HEK293 (cell line): ENCODE results near the gene LAG3.

Source experiments
- CTCF ChIA-PET: fragments of 350-600 bp; formaldehyde crosslinking; extraction: SDS; loops from one replicate; lab custom pipeline; 2021; ENCODE audit warnings: antibody characterized with exemption; lab: Yijun Ruan, JAX
- POLR2A ChIA-PET: fragments of 300-600 bp; formaldehyde crosslinking; extraction: SDS; loops from one replicate; lab custom pipeline; 2020; ENCODE audit warnings: antibody characterized with exemption, inconsistent platforms; lab: Yijun Ruan, JAX
- H3K27ac ChIP-seq: fragments of 200-500 bp; sonication (Bioruptor generic); 2 replicates; pipeline ENCODE4 v1.5.1; 2014; ENCODE audit warnings: low read depth, low read length, control low read depth, inconsistent platforms; ENCODE audit errors: extremely low read depth
- H3K36me3 ChIP-seq, 2 experiments: fragments of 200-500 bp in 1 of 2; sonication (Bioruptor generic) in 1 of 2; 1 replicate in 1 of 2; 2 replicates in 1 of 2; pipeline ENCODE4 v1.5.1; 2014 to 2017; ENCODE audit warnings: inconsistent platforms in 2 of 2, low read length in 2 of 2; ENCODE audit not compliant: control insufficient read depth in 2 of 2, insufficient read depth in 1 of 2
- H3K4me1 ChIP-seq: fragments of 200-500 bp; sonication (Bioruptor generic); 2 replicates; pipeline ENCODE4 v1.5.1; 2014; ENCODE audit warnings: mild to moderate bottlenecking, low read length, inconsistent platforms; ENCODE audit not compliant: control insufficient read depth, insufficient read depth
- H3K4me3 ChIP-seq: 2 replicates; pipeline ENCODE4 v1.5.1; 2011; ENCODE audit warnings: low read depth, mild to moderate bottlenecking, control low read depth, low read length, moderate library complexity
- H3K9me3 ChIP-seq: fragments of 200-500 bp; sonication (Bioruptor generic); 2 replicates; pipeline ENCODE4 v1.5.1; 2014; ENCODE audit warnings: low read depth, low read length, inconsistent platforms; ENCODE audit not compliant: control insufficient read depth, insufficient read depth
- GFI1B ChIP-seq: fragments of 450-650 bp; formaldehyde crosslinking; IDR thresholded peaks from 2 replicates; pipeline ENCODE4 v1.5.1; 2016; ENCODE audit warnings: missing biosample characterization, missing genetic modification characterization
- GLI4 ChIP-seq: fragments of 450-650 bp; formaldehyde crosslinking; IDR thresholded peaks from 2 replicates; pipeline ENCODE4 v1.5.1; 2016; ENCODE audit warnings: missing biosample characterization, missing genetic modification characterization
- KLF9 ChIP-seq: fragments of 450-650 bp; formaldehyde crosslinking; IDR thresholded peaks from 2 replicates; pipeline ENCODE4 v1.5.1; 2016; ENCODE audit warnings: missing biosample characterization, missing genetic modification characterization, low read depth
- MEIS1 ChIP-seq: sonication (generic); formaldehyde crosslinking; IDR thresholded peaks from 2 replicates; pipeline ENCODE4 v1.8.1; 2022; ENCODE audit warnings: missing genetic modification reagents, mild to moderate bottlenecking, borderline replicate concordance
- SCRT1 ChIP-seq: fragments of 450-650 bp; formaldehyde crosslinking; IDR thresholded peaks from 2 replicates; pipeline ENCODE4 v1.5.1; 2016; ENCODE audit warnings: missing biosample characterization, missing genetic modification characterization, borderline replicate concordance
- YY1 ChIP-seq: fragments of 450-650 bp; formaldehyde crosslinking; IDR thresholded peaks from 2 replicates; pipeline ENCODE4 v1.5.1; 2018; ENCODE audit warnings: missing biosample characterization, missing genetic modification characterization
- ZBTB10 ChIP-seq: fragments of 450-650 bp; formaldehyde crosslinking; IDR thresholded peaks from 2 replicates; pipeline ENCODE4 v1.5.1; 2016; ENCODE audit warnings: missing biosample characterization, missing genetic modification characterization
- ZBTB49 ChIP-seq: fragments of 450-650 bp; formaldehyde crosslinking; IDR thresholded peaks from 2 replicates; pipeline ENCODE4 v1.5.1; 2016; ENCODE audit warnings: missing biosample characterization, missing genetic modification characterization, low read depth
- ZFP37 ChIP-seq: fragments of 450-650 bp; formaldehyde crosslinking; IDR thresholded peaks from 2 replicates; pipeline ENCODE4 v1.5.1; 2016; ENCODE audit warnings: missing biosample characterization, missing genetic modification characterization
- ZNF2 ChIP-seq: fragments of 450-650 bp; formaldehyde crosslinking; IDR thresholded peaks from 2 replicates; pipeline ENCODE4 v1.5.1; 2016; ENCODE audit warnings: missing biosample characterization, missing genetic modification characterization
- ZNF24 ChIP-seq: fragments of 450-650 bp; formaldehyde crosslinking; IDR thresholded peaks from 2 replicates; pipeline ENCODE4 v1.5.1; 2016; ENCODE audit warnings: missing biosample characterization, missing genetic modification characterization
- ZNF26 ChIP-seq: fragments of 450-650 bp; formaldehyde crosslinking; IDR thresholded peaks from 2 replicates; pipeline ENCODE4 v1.5.1; 2016; ENCODE audit warnings: missing biosample characterization, missing genetic modification characterization
- ZNF266 ChIP-seq: fragments of 450-650 bp; formaldehyde crosslinking; IDR thresholded peaks from 2 replicates; pipeline ENCODE4 v1.5.1; 2016; ENCODE audit warnings: missing biosample characterization, missing genetic modification characterization, low read depth
- ZNF350 ChIP-seq: fragments of 450-650 bp; formaldehyde crosslinking; IDR thresholded peaks from 2 replicates; pipeline ENCODE4 v1.5.0; 2017; ENCODE audit warnings: missing biosample characterization, mild to moderate bottlenecking, missing genetic modification characterization
- ZNF37A ChIP-seq: fragments of 450-650 bp; IDR thresholded peaks from 2 replicates; pipeline ENCODE4 v1.5.1; 2018; ENCODE audit warnings: missing biosample characterization, missing genetic modification characterization
- ZNF426 ChIP-seq: fragments of 450-650 bp; formaldehyde crosslinking; IDR thresholded peaks from 2 replicates; pipeline ENCODE4 v1.5.1; 2017; ENCODE audit warnings: missing biosample characterization, missing genetic modification characterization, mild to moderate bottlenecking, inconsistent platforms, moderate library complexity
- ZNF449 ChIP-seq: fragments of 450-650 bp; formaldehyde crosslinking; IDR thresholded peaks from 2 replicates; pipeline ENCODE4 v1.5.1; 2017; ENCODE audit warnings: missing biosample characterization, mild to moderate bottlenecking, missing genetic modification characterization, moderate library complexity
- ZNF514 ChIP-seq: fragments of 450-650 bp; formaldehyde crosslinking; IDR thresholded peaks from 2 replicates; pipeline ENCODE4 v1.5.1; 2016; ENCODE audit warnings: missing biosample characterization, missing genetic modification characterization
- ZNF571 ChIP-seq: fragments of 450-650 bp; formaldehyde crosslinking; IDR thresholded peaks from 2 replicates; pipeline ENCODE4 v1.5.0; 2017; ENCODE audit warnings: missing biosample characterization, missing genetic modification characterization
- ZNF768 ChIP-seq: fragments of 450-650 bp; formaldehyde crosslinking; IDR thresholded peaks from 2 replicates; pipeline ENCODE4 v1.5.1; 2018; ENCODE audit warnings: missing biosample characterization, mild to moderate bottlenecking, missing genetic modification characterization
- ZSCAN18 ChIP-seq: fragments of 450-650 bp; formaldehyde crosslinking; IDR thresholded peaks from 2 replicates; pipeline ENCODE4 v1.5.1; 2016; ENCODE audit warnings: missing biosample characterization, missing genetic modification characterization
- TF ChIP-seq, protein P1 (sequence below): fragments of 450-650 bp; IDR thresholded peaks from 2 replicates; pipeline ENCODE4 v1.5.1; 2018; ENCODE audit warnings: missing biosample characterization, missing genetic modification characterization
- TF ChIP-seq, protein P2 (sequence below): fragments of 450-650 bp; formaldehyde crosslinking; IDR thresholded peaks from 2 replicates; pipeline ENCODE4 v1.5.1; 2016; ENCODE audit warnings: missing biosample characterization, missing genetic modification characterization

The LAG3 gene

GRCh38 chr12:6767353-6768319 lies 4.7 kb upstream of the LAG3 start:
- peaks cover 11 to 26% of the 10 kb centered on the region in 2 experiments; a peak in 2 of 3 replicates for H3K36me3 ChIP-seq
- H3K27ac ChIP-seq: peak overlapping the region; percentile 92
- CTCF ChIA-PET: interaction anchor here (0.6 to 7.8 kb wide), 16 partner anchors 8 to 1166 kb away, joined by 3 to 140 read pairs (median 4); partner anchors contain the start of genes COPS7A, MLF2, P3H3 and USP5
- H3K4me3 ChIP-seq: peak overlapping the region; percentile 77
- H3K4me1 ChIP-seq: peaks cover 34% of the 10 kb centered on the region
- POLR2A ChIA-PET: interaction anchor here (0.6 to 3.9 kb wide), 15 partner anchors 10 to 154 kb away, joined by 3 to 79 read pairs (median 6); partner anchors contain the start of genes CDCA3, COPS7A, MLF2 and SPSB2
- H3K9me3 ChIP-seq: no peaks in the 10 kb centered on the region
- TF ChIP-seq ZNF350 (tag by site-specific recombination) (no peak), ZNF768 (tag by site-specific recombination) (no peak), YY1 (tag by site-specific recombination) (no peak; the same call in 1 of the 2 replicates), ZNF449 (tag by site-specific recombination) (no peak), ZNF24 (tag by site-specific recombination) (no peak; the same call in 1 of the 2 replicates), GFI1B (tag by site-specific recombination) (no peak), GLI4 (no peak), ZNF26 (tag by site-specific recombination) (no peak), ZNF514 (tag by site-specific recombination) (no peak), ZNF266 (tag by site-specific recombination) (no peak), ZBTB49 (tag by site-specific recombination) (no peak), ZSCAN18 (tag by site-specific recombination) (no peak), ZNF426 (no peak), SCRT1 (tag by site-specific recombination) (no peak), MEIS1 (CRISPR knock-in tag) (no peak), ZNF571 (tag by site-specific recombination) (no peak), ZBTB10 (tag by site-specific recombination) (no peak), KLF9 (tag by site-specific recombination) (no peak), ZNF2 (no peak), ZFP37 (tag by site-specific recombination) (peak; percentile 26; the same call in 1 of the 2 replicates), ZNF37A (tag by site-specific recombination) (no peak)
- TF ChIP-seq, protein P1, sequence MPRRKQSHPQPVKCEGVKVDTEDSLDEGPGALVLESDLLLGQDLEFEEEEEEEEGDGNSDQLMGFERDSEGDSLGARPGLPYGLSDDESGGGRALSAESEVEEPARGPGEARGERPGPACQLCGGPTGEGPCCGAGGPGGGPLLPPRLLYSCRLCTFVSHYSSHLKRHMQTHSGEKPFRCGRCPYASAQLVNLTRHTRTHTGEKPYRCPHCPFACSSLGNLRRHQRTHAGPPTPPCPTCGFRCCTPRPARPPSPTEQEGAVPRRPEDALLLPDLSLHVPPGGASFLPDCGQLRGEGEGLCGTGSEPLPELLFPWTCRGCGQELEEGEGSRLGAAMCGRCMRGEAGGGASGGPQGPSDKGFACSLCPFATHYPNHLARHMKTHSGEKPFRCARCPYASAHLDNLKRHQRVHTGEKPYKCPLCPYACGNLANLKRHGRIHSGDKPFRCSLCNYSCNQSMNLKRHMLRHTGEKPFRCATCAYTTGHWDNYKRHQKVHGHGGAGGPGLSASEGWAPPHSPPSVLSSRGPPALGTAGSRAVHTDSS: no peak
- TF ChIP-seq, protein P2, sequence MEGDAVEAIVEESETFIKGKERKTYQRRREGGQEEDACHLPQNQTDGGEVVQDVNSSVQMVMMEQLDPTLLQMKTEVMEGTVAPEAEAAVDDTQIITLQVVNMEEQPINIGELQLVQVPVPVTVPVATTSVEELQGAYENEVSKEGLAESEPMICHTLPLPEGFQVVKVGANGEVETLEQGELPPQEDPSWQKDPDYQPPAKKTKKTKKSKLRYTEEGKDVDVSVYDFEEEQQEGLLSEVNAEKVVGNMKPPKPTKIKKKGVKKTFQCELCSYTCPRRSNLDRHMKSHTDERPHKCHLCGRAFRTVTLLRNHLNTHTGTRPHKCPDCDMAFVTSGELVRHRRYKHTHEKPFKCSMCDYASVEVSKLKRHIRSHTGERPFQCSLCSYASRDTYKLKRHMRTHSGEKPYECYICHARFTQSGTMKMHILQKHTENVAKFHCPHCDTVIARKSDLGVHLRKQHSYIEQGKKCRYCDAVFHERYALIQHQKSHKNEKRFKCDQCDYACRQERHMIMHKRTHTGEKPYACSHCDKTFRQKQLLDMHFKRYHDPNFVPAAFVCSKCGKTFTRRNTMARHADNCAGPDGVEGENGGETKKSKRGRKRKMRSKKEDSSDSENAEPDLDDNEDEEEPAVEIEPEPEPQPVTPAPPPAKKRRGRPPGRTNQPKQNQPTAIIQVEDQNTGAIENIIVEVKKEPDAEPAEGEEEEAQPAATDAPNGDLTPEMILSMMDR (tag by site-specific recombination): no peak; the same call in 1 of the 2 replicates
